Rectal smooth muscle tissue (tissue), 1 donor: Measurements from ENCODE around the gene CAPN8.

Source experiments
- H3K27ac ChIP-seq: one replicate; pipeline ENCODE4 v1.7.0; 2013; ENCODE audit warnings: low read depth, low read length, inconsistent platforms
- H3K27me3 ChIP-seq: one replicate; pipeline ENCODE4 v1.7.0; 2013; ENCODE audit warnings: low read length; ENCODE audit not compliant: control insufficient read depth, insufficient read depth
- H3K36me3 ChIP-seq: one replicate; pipeline ENCODE4 v1.7.0; 2013; ENCODE audit warnings: low read length; ENCODE audit not compliant: control insufficient read depth, insufficient read depth
- H3K4me1 ChIP-seq: one replicate; pipeline ENCODE4 v1.7.0; 2013; ENCODE audit warnings: low read length; ENCODE audit not compliant: control insufficient read depth, insufficient read depth
- H3K4me3 ChIP-seq: one replicate; pipeline ENCODE4 v1.7.0; 2013; ENCODE audit warnings: low read length
- H3K9ac ChIP-seq: one replicate; pipeline ENCODE4 v1.7.0; 2013; ENCODE audit warnings: low read length

The CAPN8 gene

DNA sequence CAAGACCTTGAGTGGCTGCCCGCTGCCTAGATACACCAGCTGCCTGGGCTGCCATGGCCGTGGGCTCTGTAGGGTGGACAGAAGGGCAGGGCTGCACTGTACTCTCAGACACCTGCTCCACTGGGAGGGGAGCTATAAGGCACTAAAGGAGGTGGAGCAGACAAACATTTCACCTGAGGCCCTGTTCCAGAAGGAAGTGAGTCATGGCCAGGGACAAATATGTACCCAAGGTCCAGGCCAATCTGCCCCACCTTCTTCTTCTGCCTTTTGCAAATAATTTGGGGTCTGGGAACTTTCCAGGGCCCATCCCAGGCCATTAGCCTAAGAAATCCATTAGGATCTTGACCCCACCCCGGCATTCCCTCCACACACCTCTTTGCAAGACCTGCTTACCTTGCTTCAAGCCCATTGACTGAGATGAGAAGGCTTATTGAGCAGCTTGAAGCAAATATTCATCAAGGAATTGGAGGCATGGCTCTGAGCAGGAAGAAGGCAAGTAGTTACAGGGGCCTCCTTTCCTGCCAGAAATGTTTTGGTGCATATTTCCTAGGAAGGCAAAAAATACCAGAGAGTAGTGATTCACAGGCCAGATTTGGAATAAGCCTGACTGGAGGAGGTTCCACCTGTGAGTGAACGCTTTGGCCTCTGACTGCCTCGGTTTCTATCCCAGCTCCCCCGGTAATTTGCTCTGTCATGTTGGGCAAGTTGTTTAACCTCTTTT lies at the start of gene CAPN8:
CAPN8 (minus strand) TSS at position 110 of the 721 bp plus-strand sequence; CDS start at position 55, 55 bp downstream.
- H3K27ac ChIP-seq: no peak within 1 kb of the TSS
- H3K27me3 ChIP-seq: no peaks in the 10 kb centered on the region
- no peaks in the 10 kb centered on the region for H3K4me1 ChIP-seq
- no peaks in the 10 kb centered on the region for H3K36me3 ChIP-seq
- no peak within 1 kb of the TSS for H3K9ac ChIP-seq
- no peak within 1 kb of the TSS for H3K4me3 ChIP-seq

DNA sequence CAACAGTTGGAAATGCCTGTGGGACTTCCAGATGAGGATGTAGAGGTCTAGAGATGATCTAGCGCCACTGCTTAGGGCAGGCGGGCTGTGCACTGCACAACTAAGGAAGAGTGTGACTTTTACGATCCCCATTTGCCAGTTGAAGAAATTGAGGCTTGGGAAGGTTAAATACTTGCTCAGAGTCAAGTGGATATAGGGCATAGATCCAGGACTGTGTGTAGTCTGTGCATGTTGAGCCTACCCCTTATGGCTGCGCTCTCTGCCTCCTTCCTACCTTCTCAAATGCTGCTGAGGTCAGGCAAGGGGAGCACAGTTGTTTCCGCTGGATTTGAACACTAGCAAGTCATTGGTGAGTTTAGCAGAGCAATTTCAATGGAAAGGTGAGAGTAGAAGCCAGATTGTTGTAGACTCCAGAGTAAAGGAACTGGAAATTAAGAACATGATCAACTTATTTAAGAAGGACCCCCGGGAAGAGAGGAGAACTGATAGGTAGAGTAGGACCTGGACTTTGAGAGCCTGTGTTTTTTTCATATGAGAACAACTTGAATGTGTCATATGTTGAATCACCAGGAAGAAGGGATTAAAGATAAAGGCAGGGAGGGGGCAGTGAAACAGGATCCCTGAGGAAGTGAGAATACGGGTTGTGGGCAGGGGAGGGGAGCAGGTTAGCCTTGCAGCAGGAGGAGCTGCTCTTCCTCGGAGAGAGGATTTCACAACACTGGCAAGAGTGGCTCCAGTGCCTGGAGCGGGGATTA lies 49.5 kb upstream of the CAPN8 start:
- Histone ChIP-seq H3K4me1 (peaks cover 14% of the 10 kb centered on the region), H3K9ac (no peak overlapping the region), H3K4me3 (peak overlapping the region; percentile 20)

DNA sequence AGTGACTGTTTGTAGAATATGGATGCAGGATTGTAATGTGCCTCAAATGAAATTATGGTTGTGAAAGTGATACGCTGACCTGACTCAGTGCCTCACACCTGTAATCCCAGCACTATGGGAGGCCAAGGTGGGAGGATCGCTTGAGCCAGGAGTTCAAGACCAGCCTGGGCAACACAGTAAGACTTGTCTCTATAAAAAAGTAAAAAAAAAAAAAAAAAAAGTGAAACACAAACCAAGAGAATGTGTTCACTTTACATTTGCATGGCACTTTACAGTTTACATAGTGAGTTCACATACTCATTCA lies 48.9 kb upstream of the CAPN8 start:
- H3K36me3 ChIP-seq: no peaks in the 10 kb centered on the region
- H3K27me3 ChIP-seq: no peaks in the 10 kb centered on the region
- H3K4me1 ChIP-seq: peaks cover 14% of the 10 kb centered on the region
- H3K4me3 ChIP-seq: peak overlapping the region; percentile 87
- H3K27ac ChIP-seq: no peak overlapping the region
- H3K9ac ChIP-seq: no peak overlapping the region

More for the DNA sequence above, 49.5 kb upstream of the CAPN8 start:
- H3K27me3 ChIP-seq: no peaks in the 10 kb centered on the region
- H3K27ac ChIP-seq: no peak overlapping the region
- H3K36me3 ChIP-seq: no peaks in the 10 kb centered on the region

DNA sequence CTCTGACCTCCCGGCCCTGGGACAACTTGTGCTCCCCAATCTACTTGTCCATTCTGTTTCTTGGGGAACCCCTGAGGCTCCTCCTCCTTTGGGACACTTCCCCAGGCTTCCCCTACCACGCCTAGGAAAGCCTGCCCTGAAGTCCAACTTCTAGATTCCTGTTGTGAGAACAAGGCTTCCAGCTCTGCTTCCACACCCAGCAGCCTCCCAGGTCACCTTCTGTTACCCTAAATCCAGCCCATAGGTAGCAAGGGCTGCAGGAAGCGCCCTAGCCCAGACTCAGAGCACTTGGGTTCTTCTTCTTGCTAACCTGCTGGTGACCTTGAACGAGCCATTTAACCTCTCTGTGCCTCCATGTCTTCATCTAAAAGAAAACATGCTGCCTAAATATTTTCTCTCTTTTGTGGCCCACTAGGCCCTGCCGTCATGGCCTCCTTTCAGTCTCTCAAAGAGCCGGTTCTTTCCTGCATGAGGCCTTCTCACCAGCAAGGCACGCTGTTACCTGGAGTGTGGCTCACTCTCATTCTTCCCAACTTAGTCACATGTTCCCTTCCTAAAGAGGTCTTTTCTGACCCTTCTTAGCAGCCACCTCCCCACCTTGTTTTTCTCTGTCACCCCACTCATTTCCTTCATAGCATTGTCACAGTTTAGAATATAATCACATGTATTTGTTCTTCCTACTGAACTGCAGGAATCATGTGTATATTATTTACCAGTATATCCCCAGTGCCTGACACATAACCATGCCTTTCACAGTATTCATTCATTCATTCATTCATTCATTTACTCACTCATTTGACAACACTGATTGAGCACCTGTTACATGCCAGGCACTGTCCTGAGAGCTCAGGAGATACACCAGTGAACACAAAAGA lies 48.3 kb upstream of the CAPN8 start:
- H3K27me3 ChIP-seq: no peaks in the 10 kb centered on the region
- no peaks in the 10 kb centered on the region for H3K36me3 ChIP-seq
- peaks cover 14% of the 10 kb centered on the region for H3K4me1 ChIP-seq
- peak overlapping the region; percentile 93 for H3K27ac ChIP-seq
- peak overlapping the region; percentile 87 for H3K4me3 ChIP-seq
- no peak overlapping the region for H3K9ac ChIP-seq

DNA sequence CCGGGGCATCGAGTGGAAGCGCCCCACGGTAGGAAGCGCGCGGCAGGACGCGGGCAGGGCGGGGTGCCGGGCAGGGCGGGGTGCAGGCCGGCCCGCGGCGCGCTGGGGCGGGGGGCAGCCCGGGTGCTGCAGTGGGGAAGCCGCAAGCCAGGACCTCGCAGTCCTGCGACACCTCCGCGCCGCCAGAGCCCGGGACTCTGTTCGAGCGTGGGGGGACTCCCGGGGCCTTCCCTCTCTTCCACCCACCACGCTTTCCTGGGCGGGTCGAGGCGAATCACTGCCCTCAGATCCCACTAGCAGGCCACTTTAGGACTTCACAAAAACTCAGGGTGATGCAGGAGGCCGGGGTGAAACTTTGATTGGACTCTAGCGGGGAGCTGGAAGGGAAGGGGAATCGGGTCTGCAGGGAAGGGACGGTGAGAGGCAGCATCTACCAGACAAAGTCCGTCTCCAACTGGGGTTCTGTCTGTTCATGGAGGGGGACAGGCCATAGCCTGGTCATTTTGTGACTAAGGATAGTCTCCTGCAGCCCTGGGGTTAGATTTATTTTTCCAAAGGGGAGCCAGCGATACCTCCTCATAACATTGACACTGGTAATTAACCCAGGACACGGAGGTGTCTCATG lies 47.5 kb upstream of the CAPN8 start:
- Histone ChIP-seq H3K4me1 (peaks cover 14% of the 10 kb centered on the region), H3K4me3 (peak overlapping the region; percentile 87), H3K27me3 (no peaks in the 10 kb centered on the region), H3K9ac (peak overlapping the region; percentile 85), H3K27ac (peak overlapping the region; percentile 93), H3K36me3 (no peaks in the 10 kb centered on the region)

DNA sequence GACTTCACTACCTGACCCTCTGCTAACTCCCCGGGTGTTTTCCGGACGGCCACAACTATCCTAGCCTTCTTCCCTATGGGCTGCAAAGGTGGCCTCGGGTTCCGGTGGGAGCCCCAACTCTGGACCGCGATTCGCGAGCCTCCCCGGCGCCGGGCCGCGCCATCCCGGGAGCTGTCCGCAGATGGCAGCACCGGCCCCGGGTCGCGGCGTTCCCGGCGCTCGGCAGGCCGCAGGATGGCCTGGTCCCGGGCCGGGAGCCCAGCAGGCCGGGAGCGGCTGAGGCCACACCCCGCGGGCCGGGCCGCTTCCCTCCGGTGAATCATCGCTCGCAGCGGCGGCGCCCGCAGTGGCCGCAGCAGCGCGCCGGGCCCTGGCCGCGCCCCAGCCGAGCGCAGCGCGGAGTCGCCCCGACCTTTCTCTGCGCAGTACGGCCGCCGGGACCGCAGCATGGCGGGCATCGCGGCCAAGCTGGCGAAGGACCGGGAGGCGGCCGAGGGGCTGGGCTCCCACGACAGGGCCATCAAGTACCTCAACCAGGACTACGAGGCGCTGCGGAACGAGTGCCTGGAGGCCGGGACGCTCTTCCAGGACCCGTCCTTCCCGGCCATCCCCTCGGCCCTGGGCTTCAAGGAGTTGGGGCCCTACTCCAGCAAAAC lies 46.8 kb upstream of the CAPN8 start, which contains the start of gene CAPN2:
CAPN2 (plus strand) TSS at position 346 of the 656 bp plus-strand sequence; CDS start at position 448, 102 bp downstream.
- H3K36me3 ChIP-seq: no peaks in the 10 kb centered on the region
- peaks cover 14% of the 10 kb centered on the region for H3K4me1 ChIP-seq
- peak within 1 kb of the TSS; percentile 93 for H3K27ac ChIP-seq
- H3K4me3 ChIP-seq: peak within 1 kb of the TSS; percentile 87
- peak within 1 kb of the TSS; percentile 85 for H3K9ac ChIP-seq
- H3K27me3 ChIP-seq: no peaks in the 10 kb centered on the region

DNA sequence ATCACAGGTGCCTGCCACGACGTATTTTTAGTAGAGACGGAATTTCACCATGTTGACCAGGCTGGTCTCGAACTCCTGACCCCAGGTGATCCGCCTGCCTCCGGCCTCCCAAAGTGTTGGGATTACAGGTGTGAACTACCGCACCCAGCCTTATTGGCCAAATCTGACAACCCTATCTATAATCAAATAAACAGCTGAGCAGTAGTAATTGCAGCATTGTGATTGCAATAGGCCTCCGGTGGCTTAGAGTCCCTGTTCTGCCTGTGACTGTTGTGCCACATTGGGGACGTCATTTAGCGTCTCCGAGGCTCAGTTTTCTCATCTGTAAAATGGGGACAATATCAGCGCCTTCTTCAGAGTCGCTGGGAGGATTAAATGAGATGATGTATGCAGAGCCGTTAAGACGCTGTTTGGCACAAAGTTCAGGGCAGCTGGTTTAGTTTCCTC lies 46.3 kb upstream of the CAPN8 start:
- Histone ChIP-seq H3K4me1 (peaks cover 14% of the 10 kb centered on the region), H3K36me3 (no peaks in the 10 kb centered on the region), H3K27ac (peak overlapping the region; percentile 93), H3K4me3 (peak overlapping the region; percentile 47), H3K9ac (peak overlapping the region; percentile 29), H3K27me3 (no peaks in the 10 kb centered on the region)

DNA sequence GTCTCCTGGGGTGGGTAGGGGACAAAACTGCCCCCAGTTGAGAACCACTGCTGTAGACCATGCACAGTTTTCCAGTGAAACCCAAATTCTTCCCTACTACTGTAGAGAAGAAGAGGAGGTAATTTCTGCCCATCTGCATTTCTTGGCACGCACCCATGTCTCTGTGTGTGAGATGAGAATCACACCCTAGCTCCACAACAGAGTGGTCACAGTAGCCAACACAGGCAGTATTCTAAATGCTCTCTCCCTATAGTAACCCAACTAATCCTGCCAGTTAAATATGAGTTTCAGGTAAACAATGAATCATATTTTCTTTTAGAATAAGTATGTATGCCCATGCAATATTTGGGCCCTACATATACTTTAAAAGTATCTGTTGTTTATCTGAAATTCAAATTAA lies 45.7 kb upstream of the CAPN8 start:
- Histone ChIP-seq H3K4me1 (peaks cover 18% of the 10 kb centered on the region), H3K27ac (no peak overlapping the region), H3K9ac (no peak overlapping the region), H3K27me3 (no peaks in the 10 kb centered on the region), H3K4me3 (no peak overlapping the region), H3K36me3 (no peaks in the 10 kb centered on the region)

DNA sequence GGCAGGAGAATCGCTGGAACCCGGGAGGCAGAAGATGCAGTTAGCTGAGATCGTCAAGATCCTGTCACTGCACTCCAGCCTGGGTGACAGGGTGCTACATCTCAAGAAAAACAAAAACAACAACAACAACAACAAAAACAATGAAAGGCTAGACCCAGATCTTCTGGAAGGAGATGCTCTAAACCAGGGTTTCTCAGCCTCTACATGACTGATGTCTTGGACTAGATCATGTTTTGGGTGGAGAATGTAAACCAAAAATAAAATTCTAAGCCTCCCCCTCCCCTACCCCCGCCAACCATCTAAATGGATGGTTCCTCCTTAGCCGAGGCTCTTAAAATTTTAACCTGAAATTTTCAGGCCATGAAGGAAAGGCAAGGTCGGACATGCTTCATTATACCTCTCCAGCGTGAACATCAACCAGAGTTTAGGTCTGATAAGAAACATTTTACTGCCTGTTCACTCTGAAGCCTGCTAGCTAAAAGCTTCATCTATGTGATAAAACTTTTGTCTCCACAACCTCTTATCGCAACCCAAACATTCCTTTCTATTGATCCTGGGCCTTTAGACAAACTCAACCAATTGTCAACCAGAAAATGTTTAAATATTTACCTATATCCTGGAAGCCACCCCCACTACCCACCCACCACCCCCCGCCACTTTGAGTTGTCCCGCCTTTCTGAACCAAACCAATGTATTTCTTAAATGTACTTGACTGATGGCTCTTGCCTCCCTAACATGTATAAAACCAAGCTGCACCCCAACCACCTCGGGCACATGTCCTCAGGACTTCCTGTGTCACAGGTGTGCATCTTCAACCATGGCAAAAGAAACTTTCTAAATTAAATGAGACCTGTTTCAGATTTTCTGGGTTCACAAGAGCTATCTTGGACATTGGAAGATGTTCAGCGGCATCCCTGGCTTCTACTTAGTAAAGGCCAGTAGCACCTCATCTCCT lies 45.0 kb upstream of the CAPN8 start:
- Histone ChIP-seq H3K27ac (no peak overlapping the region), H3K36me3 (no peaks in the 10 kb centered on the region), H3K27me3 (no peaks in the 10 kb centered on the region), H3K4me3 (no peak overlapping the region), H3K9ac (no peak overlapping the region), H3K4me1 (peaks cover 16% of the 10 kb centered on the region)

DNA sequence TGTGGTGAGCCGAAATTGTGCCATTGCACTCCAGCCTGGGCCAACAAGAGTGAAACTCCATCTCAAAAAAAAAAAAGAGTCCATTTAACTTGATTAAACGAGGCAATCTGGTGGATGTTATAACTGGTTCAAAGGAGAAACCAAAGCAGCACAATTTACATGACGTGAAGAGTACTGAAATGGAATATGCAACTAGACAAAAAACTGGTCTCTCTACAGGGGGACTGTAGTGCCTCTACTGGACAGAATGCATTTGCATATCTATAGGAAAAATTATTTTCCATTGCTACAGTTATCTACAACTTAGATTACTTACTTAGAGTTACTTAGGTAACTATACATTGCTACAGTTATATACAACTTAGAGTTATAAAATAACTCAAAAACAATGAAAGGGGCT lies 44.1 kb upstream of the CAPN8 start:
- H3K9ac ChIP-seq: no peak overlapping the region
- peaks cover 15% of the 10 kb centered on the region for H3K4me1 ChIP-seq
- no peak overlapping the region for H3K4me3 ChIP-seq
- H3K27ac ChIP-seq: no peak overlapping the region
- H3K27me3 ChIP-seq: no peaks in the 10 kb centered on the region
- H3K36me3 ChIP-seq: no peaks in the 10 kb centered on the region
